ENCODE data around the gene APC.

The APC gene

GRCh38 chr5:112795944-112796678, 58.4 kb downstream of the APC start:
- H3K27ac ChIP-seq, result no peak overlapping the region
- TF ChIP-seq ZFX (IDR thresholded peaks at IDR 0.05) (no peak), CTCF (conservative IDR thresholded peaks at IDR 0.05) (no peak)

GRCh38 chr5:112799661-112800060, 62.0 kb downstream of the APC start:
- H3K27ac ChIP-seq, result no peak overlapping the region
- TF ChIP-seq ZFX (IDR thresholded peaks at IDR 0.05) (no peak), CTCF (conservative IDR thresholded peaks at IDR 0.05) (no peak)

- TF ChIP-seq CTCF (conservative IDR thresholded peaks at IDR 0.05), result no peak
- TF ChIP-seq ZFX (IDR thresholded peaks at IDR 0.05), result no peak
- H3K27ac ChIP-seq, result no peak overlapping the region
Observed at GRCh38 chr5:112800891-112801290, 63.2 kb downstream of the APC start.

- no peak overlapping the region for H3K27ac ChIP-seq
- TF ChIP-seq CTCF (conservative IDR thresholded peaks at IDR 0.05), result no peak
- no peak for TF ChIP-seq ZFX (IDR thresholded peaks at IDR 0.05)
Observed at GRCh38 chr5:112811023-112811422, 73.3 kb downstream of the APC start.

GRCh38 chr5:112812549-112812948, 74.9 kb downstream of the APC start:
- H3K27ac ChIP-seq, result no peak overlapping the region
- TF ChIP-seq CTCF (conservative IDR thresholded peaks at IDR 0.05), result no peak
- TF ChIP-seq ZFX (IDR thresholded peaks at IDR 0.05), result no peak

- TF ChIP-seq CTCF (conservative IDR thresholded peaks at IDR 0.05), result no peak
- no peak for TF ChIP-seq ZFX (IDR thresholded peaks at IDR 0.05)
- H3K27ac ChIP-seq, result no peak overlapping the region
Observed at GRCh38 chr5:112820246-112820645, 82.6 kb downstream of the APC start.

DNA sequence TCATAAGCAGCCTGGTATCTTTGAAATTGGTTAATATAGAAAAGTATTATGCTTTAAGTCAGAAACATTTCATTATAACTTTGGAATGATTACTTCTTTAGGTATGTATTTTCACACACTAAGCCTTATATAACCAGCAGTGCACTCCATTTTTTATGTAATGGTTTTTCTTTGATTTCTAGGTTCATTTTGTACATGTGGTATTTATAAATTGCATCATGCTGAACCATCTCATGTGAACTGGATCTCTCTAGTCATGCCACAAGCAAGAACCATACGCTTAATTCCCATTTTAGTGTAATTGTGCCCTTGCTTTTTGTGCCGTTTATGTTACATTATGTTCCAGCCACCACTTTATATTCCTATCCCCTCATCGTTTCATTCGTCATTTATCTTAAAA, 84.8 kb downstream of the APC start:
- H3K27ac ChIP-seq, result no peak overlapping the region
- TF ChIP-seq CTCF (conservative IDR thresholded peaks at IDR 0.05) (no peak), ZFX (IDR thresholded peaks at IDR 0.05) (no peak)
